ENCODE results near the gene RTN4R. TPM values are rescaled to one million over a fixed set of nuclear protein-coding genes. Genes with fewer than 3 reads are reported as not detected.

Gene RTN4R
- total RNA-seq, 1 donor from 2014 or later, result 4.2 TPM

GRCh38 chr22:20231514-20232236 lies 36.4 kb downstream of the RTN4R start:
- no peak overlapping the region for H3K27ac ChIP-seq
- TF ChIP-seq CTCF (IDR thresholded peaks at IDR 0.05) (no peak), POLR2AphosphoS5 (IDR thresholded peaks at IDR 0.05; ENCODE audit: insufficient read depth in 1 of 2, low read depth in 1 of 2) (no peak), POLR2A (IDR thresholded peaks at IDR 0.05) (no peak)
- no peaks in the 10 kb centered on the region for H3K4me1 ChIP-seq
- H3K4me3 ChIP-seq, result no peak overlapping the region
- H3K36me3 ChIP-seq, result no peaks in the 10 kb centered on the region
- DNase-seq (ENCODE audit: extremely low spot score in 2 of 2), result no peak
- no peaks in the 10 kb centered on the region for H3K9me3 ChIP-seq
- H3K27me3 ChIP-seq, result no peaks in the 10 kb centered on the region
- intact Hi-C loops (cut with DNase I), result no loop called here

- no peak overlapping the region for H3K27ac ChIP-seq
- H3K36me3 ChIP-seq, result no peaks in the 10 kb centered on the region
- H3K9me3 ChIP-seq, result no peaks in the 10 kb centered on the region
- intact Hi-C loops (cut with DNase I), result no loop called here
- H3K4me1 ChIP-seq, result no peaks in the 10 kb centered on the region
- H3K4me3 ChIP-seq, result no peak overlapping the region
- no peak for DNase-seq (ENCODE audit: extremely low spot score in 2 of 2)
- TF ChIP-seq POLR2A (IDR thresholded peaks at IDR 0.05), result no peak
- no peak for TF ChIP-seq CTCF (IDR thresholded peaks at IDR 0.05)
- no peak for TF ChIP-seq POLR2AphosphoS5 (IDR thresholded peaks at IDR 0.05; ENCODE audit: insufficient read depth in 1 of 2, low read depth in 1 of 2)
- no peaks in the 10 kb centered on the region for H3K27me3 ChIP-seq
Observed at GRCh38 chr22:20230777-20231420, 37.2 kb downstream of the RTN4R start.

GRCh38 chr22:20229916-20230775 lies 38.0 kb downstream of the RTN4R start:
- Histone ChIP-seq H3K36me3 (no peaks in the 10 kb centered on the region), H3K27ac (no peak overlapping the region), H3K27me3 (no peaks in the 10 kb centered on the region), H3K4me1 (no peaks in the 10 kb centered on the region), H3K4me3 (no peak overlapping the region), H3K9me3 (no peaks in the 10 kb centered on the region)
- intact Hi-C loops (cut with DNase I), result no loop called here
- TF ChIP-seq POLR2AphosphoS5 (IDR thresholded peaks at IDR 0.05; ENCODE audit: insufficient read depth in 1 of 2, low read depth in 1 of 2), result no peak
- no peak for TF ChIP-seq POLR2A (IDR thresholded peaks at IDR 0.05)
- TF ChIP-seq CTCF (IDR thresholded peaks at IDR 0.05), result no peak
- no peak for DNase-seq (ENCODE audit: extremely low spot score in 2 of 2)

GRCh38 chr22:20228939-20229272 lies 39.2 kb downstream of the RTN4R start:
- Histone ChIP-seq H3K4me3 (no peak overlapping the region), H3K36me3 (no peaks in the 10 kb centered on the region), H3K27ac (no peak overlapping the region), H3K9me3 (no peaks in the 10 kb centered on the region), H3K4me1 (no peaks in the 10 kb centered on the region), H3K27me3 (no peaks in the 10 kb centered on the region)
- no peak for TF ChIP-seq CTCF (IDR thresholded peaks at IDR 0.05)
- TF ChIP-seq POLR2A (IDR thresholded peaks at IDR 0.05), result no peak
- TF ChIP-seq POLR2AphosphoS5 (IDR thresholded peaks at IDR 0.05; ENCODE audit: insufficient read depth in 1 of 2, low read depth in 1 of 2), result no peak
- intact Hi-C loops (cut with DNase I), result no loop called here
- no peak for DNase-seq (ENCODE audit: extremely low spot score in 2 of 2)
